Rectal smooth muscle tissue (tissue), 1 donor: ENCODE results near the gene CLEC16A.

Experiments
- H3K27ac ChIP-seq: one replicate; pipeline ENCODE4 v1.7.0; 2013; ENCODE audit warnings: low read depth, low read length, inconsistent platforms
- H3K27me3 ChIP-seq: one replicate; pipeline ENCODE4 v1.7.0; 2013; ENCODE audit warnings: low read length; ENCODE audit not compliant: control insufficient read depth, insufficient read depth
- H3K36me3 ChIP-seq: one replicate; pipeline ENCODE4 v1.7.0; 2013; ENCODE audit warnings: low read length; ENCODE audit not compliant: control insufficient read depth, insufficient read depth
- H3K4me1 ChIP-seq: one replicate; pipeline ENCODE4 v1.7.0; 2013; ENCODE audit warnings: low read length; ENCODE audit not compliant: control insufficient read depth, insufficient read depth
- H3K4me3 ChIP-seq: one replicate; pipeline ENCODE4 v1.7.0; 2013; ENCODE audit warnings: low read length
- H3K9ac ChIP-seq: one replicate; pipeline ENCODE4 v1.7.0; 2013; ENCODE audit warnings: low read length

CLEC16A gene

GRCh38 chr16:11023262-11024039, 79.1 kb downstream of the CLEC16A start:
- Histone ChIP-seq H3K4me3 (no peak overlapping the region), H3K36me3 (peaks cover 17% of the 10 kb centered on the region), H3K4me1 (no peaks in the 10 kb centered on the region), H3K27ac (no peak overlapping the region), H3K27me3 (no peaks in the 10 kb centered on the region), H3K9ac (no peak overlapping the region)

- no peak overlapping the region for H3K9ac ChIP-seq
- no peaks in the 10 kb centered on the region for H3K4me1 ChIP-seq
- H3K4me3 ChIP-seq: no peak overlapping the region
- H3K27me3 ChIP-seq: no peaks in the 10 kb centered on the region
- peaks cover 17% of the 10 kb centered on the region for H3K36me3 ChIP-seq
- no peak overlapping the region for H3K27ac ChIP-seq
Measured at GRCh38 chr16:11024333-11025053, 80.1 kb downstream of the CLEC16A start.

GRCh38 chr16:11025120-11025531, 80.8 kb downstream of the CLEC16A start:
- Histone ChIP-seq H3K27ac (no peak overlapping the region), H3K36me3 (peaks cover 17% of the 10 kb centered on the region), H3K4me3 (no peak overlapping the region), H3K4me1 (no peaks in the 10 kb centered on the region), H3K27me3 (no peaks in the 10 kb centered on the region), H3K9ac (no peak overlapping the region)

GRCh38 chr16:11029948-11030347, 85.6 kb downstream of the CLEC16A start:
- Histone ChIP-seq H3K27me3 (no peaks in the 10 kb centered on the region), H3K4me1 (peaks cover 4% of the 10 kb centered on the region), H3K4me3 (no peak overlapping the region), H3K36me3 (peaks cover 11% of the 10 kb centered on the region), H3K9ac (no peak overlapping the region), H3K27ac (no peak overlapping the region)

- Histone ChIP-seq H3K4me1 (peaks cover 4% of the 10 kb centered on the region), H3K9ac (no peak overlapping the region), H3K4me3 (no peak overlapping the region), H3K27me3 (no peaks in the 10 kb centered on the region), H3K27ac (no peak overlapping the region), H3K36me3 (peaks cover 6% of the 10 kb centered on the region)
Measured at GRCh38 chr16:11030990-11031510, 86.7 kb downstream of the CLEC16A start.

- Histone ChIP-seq H3K27ac (no peak overlapping the region), H3K27me3 (no peaks in the 10 kb centered on the region), H3K36me3 (peaks cover 4% of the 10 kb centered on the region), H3K4me1 (peaks cover 4% of the 10 kb centered on the region), H3K9ac (no peak overlapping the region), H3K4me3 (no peak overlapping the region)
Measured at GRCh38 chr16:11032000-11032921, 87.9 kb downstream of the CLEC16A start.

GRCh38 chr16:11032922-11033291, 88.5 kb downstream of the CLEC16A start:
- Histone ChIP-seq H3K9ac (no peak overlapping the region), H3K4me1 (peaks cover 4% of the 10 kb centered on the region), H3K36me3 (peaks cover 5% of the 10 kb centered on the region), H3K4me3 (no peak overlapping the region), H3K27me3 (no peaks in the 10 kb centered on the region), H3K27ac (no peak overlapping the region)

GRCh38 chr16:11033629-11034420, 89.5 kb downstream of the CLEC16A start:
- H3K9ac ChIP-seq: no peak overlapping the region
- H3K27me3 ChIP-seq: no peaks in the 10 kb centered on the region
- H3K27ac ChIP-seq: no peak overlapping the region
- H3K4me3 ChIP-seq: no peak overlapping the region
- peaks cover 4% of the 10 kb centered on the region for H3K4me1 ChIP-seq
- H3K36me3 ChIP-seq: peaks cover 6% of the 10 kb centered on the region

GRCh38 chr16:11034481-11034931, 90.1 kb downstream of the CLEC16A start:
- H3K4me3 ChIP-seq: no peak overlapping the region
- peaks cover 6% of the 10 kb centered on the region for H3K36me3 ChIP-seq
- peaks cover 4% of the 10 kb centered on the region for H3K4me1 ChIP-seq
- H3K27ac ChIP-seq: no peak overlapping the region
- H3K27me3 ChIP-seq: no peaks in the 10 kb centered on the region
- no peak overlapping the region for H3K9ac ChIP-seq

- Histone ChIP-seq H3K27ac (no peak overlapping the region), H3K27me3 (no peaks in the 10 kb centered on the region), H3K4me1 (peaks cover 4% of the 10 kb centered on the region), H3K9ac (no peak overlapping the region), H3K4me3 (no peak overlapping the region), H3K36me3 (peaks cover 11% of the 10 kb centered on the region)
Measured at GRCh38 chr16:11035096-11035495, 90.7 kb downstream of the CLEC16A start.

- no peak overlapping the region for H3K9ac ChIP-seq
- no peak overlapping the region for H3K27ac ChIP-seq
- H3K4me1 ChIP-seq: peaks cover 4% of the 10 kb centered on the region
- H3K4me3 ChIP-seq: no peak overlapping the region
- no peaks in the 10 kb centered on the region for H3K27me3 ChIP-seq
- peaks cover 12% of the 10 kb centered on the region for H3K36me3 ChIP-seq
Measured at GRCh38 chr16:11036040-11036439, 91.7 kb downstream of the CLEC16A start.
